Measurements from ENCODE around the gene MIER1. TPM values are rescaled to one million over a fixed set of nuclear protein-coding genes. Genes with fewer than 3 reads are reported as not detected.

The MIER1 gene
- total and polyA plus RNA-seq, 2 experiments from 2014 or later = 15.8 to 26.6 TPM

DNA sequence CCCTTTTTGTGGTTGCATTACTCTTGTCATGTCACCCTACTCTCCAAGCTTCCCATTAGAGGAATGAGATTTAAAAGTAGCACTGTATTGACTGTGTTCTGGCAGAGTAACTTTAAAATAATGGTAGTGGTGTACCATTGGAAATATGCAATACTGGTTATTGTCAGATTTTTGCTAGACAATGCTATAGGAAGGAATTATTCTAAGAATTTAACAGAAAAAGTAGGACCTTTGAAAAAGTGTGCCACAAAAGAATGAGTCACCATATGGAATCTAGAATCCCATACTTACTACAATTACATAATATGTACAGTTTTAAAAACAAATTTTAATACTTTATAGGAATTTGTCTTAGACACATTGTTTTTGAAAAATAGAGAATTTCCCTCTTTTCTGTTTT is 13.8 kb downstream of the MIER1 start:
- Histone ChIP-seq H3K27ac (no peak overlapping the region), H3K36me3 (no peaks in the 10 kb centered on the region), H3K27me3 (no peaks in the 10 kb centered on the region), H3K4me3 (no peak overlapping the region), H3K4me1 (ENCODE audit: low read depth) (peaks cover 10% of the 10 kb centered on the region), H3K9me3 (ENCODE audit: low read depth) (no peaks in the 10 kb centered on the region)
- TF ChIP-seq, protein P1, sequence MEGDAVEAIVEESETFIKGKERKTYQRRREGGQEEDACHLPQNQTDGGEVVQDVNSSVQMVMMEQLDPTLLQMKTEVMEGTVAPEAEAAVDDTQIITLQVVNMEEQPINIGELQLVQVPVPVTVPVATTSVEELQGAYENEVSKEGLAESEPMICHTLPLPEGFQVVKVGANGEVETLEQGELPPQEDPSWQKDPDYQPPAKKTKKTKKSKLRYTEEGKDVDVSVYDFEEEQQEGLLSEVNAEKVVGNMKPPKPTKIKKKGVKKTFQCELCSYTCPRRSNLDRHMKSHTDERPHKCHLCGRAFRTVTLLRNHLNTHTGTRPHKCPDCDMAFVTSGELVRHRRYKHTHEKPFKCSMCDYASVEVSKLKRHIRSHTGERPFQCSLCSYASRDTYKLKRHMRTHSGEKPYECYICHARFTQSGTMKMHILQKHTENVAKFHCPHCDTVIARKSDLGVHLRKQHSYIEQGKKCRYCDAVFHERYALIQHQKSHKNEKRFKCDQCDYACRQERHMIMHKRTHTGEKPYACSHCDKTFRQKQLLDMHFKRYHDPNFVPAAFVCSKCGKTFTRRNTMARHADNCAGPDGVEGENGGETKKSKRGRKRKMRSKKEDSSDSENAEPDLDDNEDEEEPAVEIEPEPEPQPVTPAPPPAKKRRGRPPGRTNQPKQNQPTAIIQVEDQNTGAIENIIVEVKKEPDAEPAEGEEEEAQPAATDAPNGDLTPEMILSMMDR (IDR thresholded peaks at IDR 0.05; ENCODE audit: low read depth, low read length) = no peak
- peak in 1 of 2 donors; percentile 29 for DNase-seq (ENCODE audit: low read depth in 1 of 2, low spot score in 1 of 2)

DNA sequence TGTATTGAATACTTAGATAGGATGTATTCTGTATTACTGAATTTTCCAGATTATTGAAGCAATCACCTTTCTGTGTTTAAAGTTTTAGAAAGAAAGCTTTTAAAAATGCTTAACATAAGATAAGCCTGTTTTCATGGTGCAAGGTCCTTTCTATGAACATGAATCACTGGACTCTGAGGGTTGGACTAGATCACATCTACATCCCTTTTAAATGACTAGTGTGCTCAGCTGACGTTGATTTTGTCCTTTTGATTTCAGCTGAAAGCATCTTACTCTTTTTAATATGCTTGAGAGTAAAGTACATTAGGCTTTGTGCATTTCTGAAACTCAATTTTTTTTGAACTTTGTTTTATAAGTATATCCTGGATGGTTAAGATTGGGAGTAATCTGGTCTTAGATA is 16.2 kb downstream of the MIER1 start:
- TF ChIP-seq, protein P1 (IDR thresholded peaks at IDR 0.05; ENCODE audit: low read depth, low read length) = no peak
- H3K27ac ChIP-seq = no peak overlapping the region
- DNase-seq (ENCODE audit: low read depth in 1 of 2, low spot score in 1 of 2) = peak in 1 of 2 donors; percentile 36
- no peaks in the 10 kb centered on the region for H3K27me3 ChIP-seq
- peaks cover 10% of the 10 kb centered on the region for H3K4me1 ChIP-seq (ENCODE audit: low read depth)
- H3K4me3 ChIP-seq = no peak overlapping the region
- H3K36me3 ChIP-seq = peaks cover 3% of the 10 kb centered on the region
- no peaks in the 10 kb centered on the region for H3K9me3 ChIP-seq (ENCODE audit: low read depth)

DNA sequence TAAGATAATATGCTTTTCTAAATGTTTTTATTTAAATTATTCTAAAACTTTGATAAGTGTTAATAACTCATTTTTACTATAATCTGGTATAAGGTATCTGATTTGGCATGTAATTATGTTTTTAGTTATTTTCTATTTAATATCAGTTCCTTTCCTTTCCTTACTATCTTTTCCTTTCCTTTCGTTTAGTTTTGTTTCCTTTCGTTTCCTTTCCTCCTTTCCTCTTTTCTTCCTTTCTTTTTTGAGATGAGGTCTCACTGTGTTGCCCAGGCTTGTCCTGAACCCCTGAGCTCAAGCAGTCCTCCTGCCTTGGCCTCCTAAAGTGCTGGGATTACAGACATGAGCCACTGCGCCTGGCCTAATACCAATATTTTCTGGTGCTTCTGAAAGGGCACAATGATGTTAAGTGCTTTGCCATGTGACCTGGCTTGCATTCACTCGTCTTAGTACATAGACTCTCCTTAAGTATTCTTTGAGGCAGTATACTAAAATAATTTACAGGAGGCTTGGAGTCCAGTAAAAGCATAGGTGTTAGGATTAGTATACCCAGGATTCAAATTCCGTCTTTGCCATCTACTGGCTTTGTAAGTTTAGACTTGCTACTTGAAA is 18.7 kb downstream of the MIER1 start:
- H3K9me3 ChIP-seq (ENCODE audit: low read depth) = no peaks in the 10 kb centered on the region
- no peak for DNase-seq (ENCODE audit: low read depth in 1 of 2, low spot score in 1 of 2)
- no peaks in the 10 kb centered on the region for H3K27me3 ChIP-seq
- H3K4me3 ChIP-seq = no peak overlapping the region
- no peak overlapping the region for H3K27ac ChIP-seq
- TF ChIP-seq, protein P1 (IDR thresholded peaks at IDR 0.05; ENCODE audit: low read depth, low read length) = no peak
- H3K36me3 ChIP-seq = peaks cover 27% of the 10 kb centered on the region
- H3K4me1 ChIP-seq (ENCODE audit: low read depth) = peaks cover 1% of the 10 kb centered on the region

DNA sequence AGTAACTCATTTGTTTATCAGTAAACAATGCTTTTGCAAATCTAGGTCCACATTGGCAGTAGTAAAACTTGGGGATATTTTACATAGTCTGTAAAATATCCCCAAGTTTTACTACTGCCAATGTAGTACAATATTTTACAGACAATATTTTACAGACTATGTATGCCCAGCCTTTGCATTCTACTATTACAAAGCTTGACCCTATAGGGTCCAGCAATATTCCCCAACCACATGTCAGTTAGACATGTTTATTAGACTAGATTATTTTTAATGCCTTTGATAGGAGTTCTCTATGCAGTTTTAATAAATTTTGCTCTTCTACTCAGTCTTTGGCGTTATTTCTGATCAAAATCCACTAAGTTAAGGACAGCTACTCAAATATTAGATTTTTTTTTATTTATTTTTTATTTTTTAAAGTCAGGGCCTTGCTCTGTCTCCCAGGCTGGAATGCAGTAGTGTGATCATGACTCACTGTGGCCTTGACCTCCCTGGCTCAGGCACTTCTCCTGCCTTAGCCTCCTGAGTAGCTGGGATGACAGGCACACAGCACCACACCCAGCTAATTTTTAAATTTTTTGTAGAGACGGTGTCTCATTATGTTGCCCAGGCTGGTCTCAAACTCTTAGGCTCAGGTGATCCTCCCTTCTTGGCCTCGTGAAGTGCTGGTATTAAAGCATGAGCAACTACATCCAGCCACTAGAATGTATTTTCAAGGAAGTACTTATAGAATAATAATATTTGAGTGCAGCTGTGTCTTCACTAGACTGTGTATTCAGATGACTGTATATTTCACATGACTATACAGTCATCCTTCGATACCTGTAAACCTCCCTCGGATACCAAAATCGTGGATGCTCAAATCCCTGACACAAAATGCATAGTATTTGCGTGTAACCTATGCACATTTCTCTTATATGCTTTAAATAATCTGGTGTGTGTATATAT is 19.8 kb downstream of the MIER1 start:
- Histone ChIP-seq H3K27ac (no peak overlapping the region), H3K9me3 (ENCODE audit: low read depth) (no peaks in the 10 kb centered on the region), H3K4me3 (no peak overlapping the region), H3K27me3 (no peaks in the 10 kb centered on the region), H3K36me3 (peaks cover 33% of the 10 kb centered on the region), H3K4me1 (ENCODE audit: low read depth) (no peaks in the 10 kb centered on the region)
- TF ChIP-seq, protein P1 (IDR thresholded peaks at IDR 0.05; ENCODE audit: low read depth, low read length) = no peak
- DNase-seq (ENCODE audit: low read depth in 1 of 2, low spot score in 1 of 2) = peak in 1 of 2 donors; percentile 79

DNA sequence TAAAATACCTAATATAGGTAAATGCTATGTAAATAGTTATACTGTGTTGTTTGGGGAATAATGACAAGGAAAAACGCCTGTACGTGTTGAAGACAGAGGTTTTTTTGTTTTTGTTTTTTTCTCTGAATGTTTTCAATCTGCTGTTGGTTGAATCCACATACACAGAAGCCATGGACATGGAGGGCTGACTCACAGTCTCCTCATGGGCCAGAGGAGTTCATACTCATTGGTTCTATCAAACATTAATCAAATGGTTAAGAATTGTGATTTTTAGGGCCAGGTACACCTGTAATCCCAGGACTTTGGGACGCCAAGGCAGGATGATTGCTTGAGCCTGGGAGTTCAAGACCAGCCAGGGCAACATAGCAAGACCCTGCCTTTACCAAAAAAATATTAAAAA is 20.5 kb downstream of the MIER1 start:
- DNase-seq (ENCODE audit: low read depth in 1 of 2, low spot score in 1 of 2) = no peak
- Histone ChIP-seq H3K4me3 (no peak overlapping the region), H3K4me1 (ENCODE audit: low read depth) (no peaks in the 10 kb centered on the region), H3K27ac (no peak overlapping the region), H3K9me3 (ENCODE audit: low read depth) (no peaks in the 10 kb centered on the region), H3K36me3 (peaks cover 36% of the 10 kb centered on the region), H3K27me3 (no peaks in the 10 kb centered on the region)
- TF ChIP-seq, protein P1 (IDR thresholded peaks at IDR 0.05; ENCODE audit: low read depth, low read length) = no peak

Data from cardiac muscle cell (in vitro differentiated cells and primary cell).